ENCODE measurements around the gene PPA1. TPM values are rescaled to one million over a fixed set of nuclear protein-coding genes. Genes with fewer than 3 reads are reported as not detected.

The PPA1 gene
- total RNA-seq, 2 experiments from 2014 or later: 69.0 to 69.3 TPM

DNA sequence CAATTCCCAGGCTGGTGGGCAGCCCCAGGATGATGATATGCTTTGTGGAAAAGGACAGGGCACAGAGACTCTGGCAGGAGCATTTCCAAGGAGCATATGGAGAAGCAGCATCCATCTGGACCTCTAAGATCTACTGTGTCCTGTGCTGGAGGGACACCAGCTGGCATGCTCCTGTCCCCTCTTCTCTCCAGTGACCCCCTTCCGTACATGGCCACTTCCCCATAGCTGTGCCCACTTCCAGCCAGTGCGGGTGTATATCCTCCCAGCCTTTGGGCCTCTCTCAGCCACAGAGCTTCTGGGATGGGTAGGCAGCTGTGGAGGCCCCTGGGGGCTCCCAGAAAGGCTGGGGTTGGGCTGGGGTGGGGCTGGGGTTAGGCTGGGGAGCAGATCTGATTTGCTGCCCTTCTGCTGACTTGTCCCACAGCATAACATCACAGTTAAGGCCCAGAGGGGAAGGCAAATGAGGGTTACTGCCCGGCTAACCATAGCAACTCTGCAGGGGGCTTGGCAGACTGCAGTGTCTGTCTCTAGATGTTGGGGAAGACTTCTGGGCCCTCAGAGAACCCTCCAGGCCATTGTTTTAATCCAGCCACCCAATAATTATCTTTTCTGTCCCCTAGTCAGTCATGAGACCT lies 44.3 kb upstream of the PPA1 start:
- Histone ChIP-seq H3K27me3 (ENCODE audit: control insufficient read depth in 1 of 2, insufficient read depth in 2 of 2, low read length in 2 of 2) (peaks cover 5 to 13% of the 10 kb centered on the region in 2 experiments), H3K36me3 (ENCODE audit: insufficient read depth, low read length) (no peaks in the 10 kb centered on the region), H3K4me3 (ENCODE audit: low read length) (no peak overlapping the region), H3K27ac (ENCODE audit: low read depth in 1 of 2, low read length in 2 of 2) (no peak overlapping the region), H3K4me1 (ENCODE audit: insufficient read depth, low read length) (peaks cover 7% of the 10 kb centered on the region), H3K9me3 (ENCODE audit: control insufficient read depth in 1 of 2, insufficient read depth in 1 of 2, low read length in 2 of 2) (no peaks in the 10 kb centered on the region)
- H3K4me3 Mint-ChIP-seq: no peak overlapping the region
- H3K4me1 Mint-ChIP-seq (ENCODE audit: low read depth): peaks cover 6% of the 10 kb centered on the region
- TF ChIP-seq CTCF (IDR thresholded peaks at IDR 0.05): no peak
- ChIA-PET POLR2A (no interaction called here), CTCF (no interaction called here)
- intact Hi-C loops (cut with DNase I, micrococcal nuclease): no loop called here
- H3K27ac Mint-ChIP-seq: no peak overlapping the region
- ATAC-seq (ENCODE audit: poor library complexity): no peak
- no peaks in the 10 kb centered on the region for H3K36me3 Mint-ChIP-seq (ENCODE audit: low read depth)
- H3K9me3 Mint-ChIP-seq: no peaks in the 10 kb centered on the region
- no peak for DNase-seq
- H3K27me3 Mint-ChIP-seq: peaks cover 13% of the 10 kb centered on the region

- H3K4me3 ChIP-seq (ENCODE audit: low read length): no peak overlapping the region
- H3K4me1 ChIP-seq (ENCODE audit: insufficient read depth, low read length): peaks cover 8% of the 10 kb centered on the region
- DNase-seq (no peak), ATAC-seq (ENCODE audit: poor library complexity) (no peak)
- no peaks in the 10 kb centered on the region for H3K27me3 Mint-ChIP-seq
- no peaks in the 10 kb centered on the region for H3K36me3 Mint-ChIP-seq (ENCODE audit: low read depth)
- intact Hi-C loops (cut with DNase I, micrococcal nuclease): loop anchor here in 1 of 2 experiments (5.0 kb wide), 1 partner anchor 88 kb away; no protein-coding TSS in a partner anchor
- ChIA-PET CTCF (no interaction called here), POLR2A (interaction anchor here (1.2 kb wide), 1 partner anchor 42 kb away, joined by 3 read pairs; the partner anchor contains the start of gene PPA1)
- H3K9me3 ChIP-seq (ENCODE audit: control insufficient read depth in 1 of 2, insufficient read depth in 1 of 2, low read length in 2 of 2): no peaks in the 10 kb centered on the region
- no peaks in the 10 kb centered on the region for H3K9me3 Mint-ChIP-seq
- no peaks in the 10 kb centered on the region for H3K36me3 ChIP-seq (ENCODE audit: insufficient read depth, low read length)
- H3K27me3 ChIP-seq (ENCODE audit: control insufficient read depth in 1 of 2, insufficient read depth in 2 of 2, low read length in 2 of 2): no peaks in the 10 kb centered on the region
- no peak overlapping the region for H3K4me3 Mint-ChIP-seq
- peaks cover 10% of the 10 kb centered on the region for H3K4me1 Mint-ChIP-seq (ENCODE audit: low read depth)
- no peak for TF ChIP-seq CTCF (IDR thresholded peaks at IDR 0.05)
- no peak overlapping the region for H3K27ac ChIP-seq (ENCODE audit: low read depth in 1 of 2, low read length in 2 of 2)
- no peak overlapping the region for H3K27ac Mint-ChIP-seq
Observed at GRCh38 chr10:70274643-70275042, 41.4 kb upstream of the PPA1 start.

DNA sequence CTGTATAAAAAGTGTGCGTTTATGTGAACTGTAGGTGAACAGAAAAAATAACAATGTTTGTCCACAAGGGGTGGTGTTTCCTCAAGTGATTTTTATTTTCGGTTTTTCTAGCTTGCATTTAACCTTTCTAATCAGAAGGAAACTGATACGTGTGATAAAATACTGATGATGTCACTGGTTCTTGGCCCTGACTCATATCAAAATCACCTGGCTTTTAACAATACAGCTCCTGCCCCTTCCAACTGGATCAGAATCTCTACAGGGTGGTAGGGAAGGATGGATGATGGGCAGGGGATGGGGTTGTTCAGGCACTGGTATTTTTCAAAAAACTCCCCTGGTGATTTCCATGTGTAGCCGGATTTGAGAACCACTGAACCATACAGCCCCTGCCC lies 39.7 kb upstream of the PPA1 start:
- Histone ChIP-seq H3K4me3 (ENCODE audit: low read length) (peak overlapping the region; percentile 5), H3K4me1 (ENCODE audit: insufficient read depth, low read length) (peaks cover 8% of the 10 kb centered on the region), H3K9me3 (ENCODE audit: control insufficient read depth in 1 of 2, insufficient read depth in 1 of 2, low read length in 2 of 2) (no peaks in the 10 kb centered on the region), H3K36me3 (ENCODE audit: insufficient read depth, low read length) (no peaks in the 10 kb centered on the region), H3K27ac (ENCODE audit: low read depth in 1 of 2, low read length in 2 of 2) (no peak overlapping the region), H3K27me3 (ENCODE audit: control insufficient read depth in 1 of 2, insufficient read depth in 2 of 2, low read length in 2 of 2) (no peaks in the 10 kb centered on the region)
- Mint-ChIP-seq H3K27ac (no peak overlapping the region), H3K4me1 (ENCODE audit: low read depth) (peaks cover 10% of the 10 kb centered on the region), H3K4me3 (no peak overlapping the region), H3K36me3 (ENCODE audit: low read depth) (no peaks in the 10 kb centered on the region), H3K27me3 (no peaks in the 10 kb centered on the region), H3K9me3 (no peaks in the 10 kb centered on the region)
- intact Hi-C loops (cut with DNase I, micrococcal nuclease): loop anchor here in 1 of 2 experiments (5.0 kb wide), 1 partner anchor 89 kb away; no protein-coding TSS in a partner anchor
- ATAC-seq (ENCODE audit: poor library complexity) (peak; percentile 86), DNase-seq (peak in 3 of 14 experiments; percentile 60 to 66 (median 62))
- POLR2A ChIA-PET: interaction anchor here (1.6 kb wide), 1 partner anchor 51 kb away, joined by 4 read pairs; no protein-coding TSS in a partner anchor
- TF ChIP-seq CTCF (IDR thresholded peaks at IDR 0.05): peak; percentile 24
- CTCF ChIA-PET: interaction anchor here (0.6 to 1.4 kb wide), 10 partner anchors 9 to 129 kb away, joined by 3 to 6 read pairs (median 4); partner anchors contain the start of gene PPA1
